Calu3 (cell line): ENCODE data around the gene NTPCR. TPM values are rescaled to one million over a fixed set of nuclear protein-coding genes. Genes with fewer than 3 reads are reported as not detected.

Experiments
- BruUV-seq: library from RNA; stranded (reverse); fragments of 400-500 nt; replicated peaks from 2 replicates; lab custom pipeline; 2021; lab: Mats Ljungman, UMichigan
- CTCF ChIA-PET: fragments of 300-600 bp; sonication (Branson Sonifier 250); formaldehyde crosslinking; loops from one replicate; lab custom pipeline; 2022; ENCODE audit warnings: antibody characterized with exemption; lab: Charles Lee
- DNase-seq: peaks from one replicate; pipeline ENCODE4 v3.0.0; 2022
- H3K27ac Mint-ChIP-seq: one replicate; pipeline ENCODE4 v1.8.0; 2022; ENCODE audit warnings: mixed read lengths; ENCODE audit not compliant: unreplicated experiment
- H3K27me3 Mint-ChIP-seq: one replicate; pipeline ENCODE4 v1.8.0; 2022; ENCODE audit warnings: mixed read lengths; ENCODE audit not compliant: unreplicated experiment
- H3K36me3 Mint-ChIP-seq: one replicate; pipeline ENCODE4 v1.8.0; 2022; ENCODE audit warnings: mild to moderate bottlenecking, moderate library complexity, mixed read lengths; ENCODE audit not compliant: insufficient read depth, unreplicated experiment
- H3K4me1 Mint-ChIP-seq: one replicate; pipeline ENCODE4 v1.8.0; 2022; ENCODE audit warnings: mild to moderate bottlenecking, low read depth, mixed read lengths; ENCODE audit not compliant: unreplicated experiment
- H3K4me3 Mint-ChIP-seq: one replicate; pipeline ENCODE4 v1.8.0; 2022; ENCODE audit warnings: mild to moderate bottlenecking, low read depth, moderate library complexity, mixed read lengths; ENCODE audit not compliant: unreplicated experiment
- H3K9me3 Mint-ChIP-seq: one replicate; pipeline ENCODE4 v1.8.0; 2022; ENCODE audit warnings: low read depth, mixed read lengths; ENCODE audit not compliant: unreplicated experiment
- intact Hi-C: fragments of 100-400 bp; cut with micrococcal nuclease; formaldehyde crosslinking; loops from one replicate; pipeline ENCODE4 v1.10.0; 2022; ENCODE audit not compliant: unreplicated experiment
- total RNA-seq: library from RNA; stranded (reverse); gene quantifications from 2 replicates; pipeline ENCODE4 v1.2.3, GENCODE V29; 2022
- TF ChIP-seq, protein P1 (sequence below): fragments of 200-600 bp; IDR thresholded peaks from one replicate; pipeline ENCODE4 v1.8.0; 2022; ENCODE audit warnings: antibody characterized with exemption; ENCODE audit not compliant: unreplicated experiment

Gene NTPCR
- total RNA-seq, 1 experiment from 2014 or later, result 39.2 TPM

DNA sequence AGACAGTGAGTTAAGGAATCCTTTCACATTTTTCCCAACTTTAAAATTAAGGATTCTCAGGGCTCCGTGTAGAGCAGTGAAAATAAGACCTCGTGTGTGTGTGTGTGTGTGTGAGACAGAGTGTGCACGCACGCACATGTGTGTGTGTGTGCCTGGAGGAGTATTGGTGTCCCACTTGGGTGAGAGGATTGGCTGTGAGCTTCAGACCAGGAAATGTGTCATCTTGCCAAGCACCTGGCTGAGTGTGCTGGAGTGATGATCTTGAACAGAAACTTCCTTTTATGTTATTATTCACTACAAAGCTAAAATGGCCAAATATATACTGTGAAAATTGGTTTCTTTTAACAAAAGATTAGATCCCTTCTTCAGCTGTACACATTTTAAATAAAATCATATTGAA lies 35.2 kb upstream of the NTPCR start:
- Mint-ChIP-seq H3K27ac (no peak overlapping the region), H3K4me3 (no peak overlapping the region), H3K4me1 (no peaks in the 10 kb centered on the region), H3K9me3 (peaks cover 6% of the 10 kb centered on the region), H3K27me3 (peaks cover 14% of the 10 kb centered on the region), H3K36me3 (no peaks in the 10 kb centered on the region)
- no TSS peak for BruUV-seq
- CTCF ChIA-PET, result no interaction called here
- TF ChIP-seq, protein P1, sequence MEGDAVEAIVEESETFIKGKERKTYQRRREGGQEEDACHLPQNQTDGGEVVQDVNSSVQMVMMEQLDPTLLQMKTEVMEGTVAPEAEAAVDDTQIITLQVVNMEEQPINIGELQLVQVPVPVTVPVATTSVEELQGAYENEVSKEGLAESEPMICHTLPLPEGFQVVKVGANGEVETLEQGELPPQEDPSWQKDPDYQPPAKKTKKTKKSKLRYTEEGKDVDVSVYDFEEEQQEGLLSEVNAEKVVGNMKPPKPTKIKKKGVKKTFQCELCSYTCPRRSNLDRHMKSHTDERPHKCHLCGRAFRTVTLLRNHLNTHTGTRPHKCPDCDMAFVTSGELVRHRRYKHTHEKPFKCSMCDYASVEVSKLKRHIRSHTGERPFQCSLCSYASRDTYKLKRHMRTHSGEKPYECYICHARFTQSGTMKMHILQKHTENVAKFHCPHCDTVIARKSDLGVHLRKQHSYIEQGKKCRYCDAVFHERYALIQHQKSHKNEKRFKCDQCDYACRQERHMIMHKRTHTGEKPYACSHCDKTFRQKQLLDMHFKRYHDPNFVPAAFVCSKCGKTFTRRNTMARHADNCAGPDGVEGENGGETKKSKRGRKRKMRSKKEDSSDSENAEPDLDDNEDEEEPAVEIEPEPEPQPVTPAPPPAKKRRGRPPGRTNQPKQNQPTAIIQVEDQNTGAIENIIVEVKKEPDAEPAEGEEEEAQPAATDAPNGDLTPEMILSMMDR, result no peak
- DNase-seq, result no peak
- intact Hi-C loops, result no loop called here

DNA sequence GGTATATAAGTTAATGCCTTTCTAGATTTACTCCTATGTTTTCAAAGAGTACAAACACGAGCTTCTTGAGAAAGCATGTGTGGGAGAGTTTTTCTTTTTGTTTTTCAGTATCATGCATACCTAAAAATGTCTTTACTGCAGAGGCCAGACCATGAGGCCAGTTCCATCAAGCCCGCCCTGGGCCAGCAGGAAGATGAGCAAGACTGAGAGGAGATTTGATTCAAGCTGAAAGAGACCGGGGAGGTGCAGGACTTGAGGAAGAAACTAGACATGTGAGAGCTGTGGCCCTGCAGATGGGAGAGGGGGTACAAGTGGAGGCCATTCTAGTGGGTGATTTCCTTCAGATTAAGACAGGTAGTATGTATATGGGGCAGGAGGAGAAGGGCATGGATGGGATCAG lies 33.4 kb upstream of the NTPCR start:
- TF ChIP-seq, protein P1, result no peak
- Mint-ChIP-seq H3K4me3 (no peak overlapping the region), H3K36me3 (no peaks in the 10 kb centered on the region), H3K4me1 (no peaks in the 10 kb centered on the region), H3K27me3 (peaks cover 14% of the 10 kb centered on the region), H3K27ac (no peak overlapping the region), H3K9me3 (peaks cover 6% of the 10 kb centered on the region)
- no TSS peak for BruUV-seq
- intact Hi-C loops, result no loop called here
- CTCF ChIA-PET, result interaction anchor here (0.6 kb wide), 1 partner anchor 39 kb away, joined by 3 read pairs; no protein-coding TSS in a partner anchor
- DNase-seq, result no peak

DNA sequence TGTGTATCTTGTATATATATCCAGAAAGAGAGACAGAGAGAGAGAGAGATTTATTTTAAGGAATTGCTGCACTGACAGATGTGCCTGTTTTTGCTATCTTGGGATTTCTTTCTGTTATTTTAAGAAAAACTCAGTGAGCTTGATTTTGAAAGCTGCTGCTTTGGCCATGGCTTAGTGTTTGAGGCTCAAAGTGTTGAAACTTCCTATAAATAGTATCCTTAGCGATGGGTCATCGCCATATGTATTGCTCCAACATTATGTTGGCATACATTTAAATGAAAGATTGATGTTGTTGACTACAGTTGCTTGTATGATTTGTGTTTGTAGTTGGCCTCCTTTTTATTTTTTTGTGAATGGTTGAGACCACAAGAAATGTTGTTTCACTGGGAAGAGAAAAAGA lies 29.0 kb upstream of the NTPCR start:
- Mint-ChIP-seq H3K9me3 (peaks cover 6% of the 10 kb centered on the region), H3K36me3 (no peaks in the 10 kb centered on the region), H3K27ac (no peak overlapping the region), H3K4me3 (no peak overlapping the region), H3K4me1 (no peaks in the 10 kb centered on the region), H3K27me3 (peaks cover 16% of the 10 kb centered on the region)
- intact Hi-C loops, result no loop called here
- CTCF ChIA-PET, result no interaction called here
- BruUV-seq, result no TSS peak
- DNase-seq, result no peak
- TF ChIP-seq, protein P1, result no peak

DNA sequence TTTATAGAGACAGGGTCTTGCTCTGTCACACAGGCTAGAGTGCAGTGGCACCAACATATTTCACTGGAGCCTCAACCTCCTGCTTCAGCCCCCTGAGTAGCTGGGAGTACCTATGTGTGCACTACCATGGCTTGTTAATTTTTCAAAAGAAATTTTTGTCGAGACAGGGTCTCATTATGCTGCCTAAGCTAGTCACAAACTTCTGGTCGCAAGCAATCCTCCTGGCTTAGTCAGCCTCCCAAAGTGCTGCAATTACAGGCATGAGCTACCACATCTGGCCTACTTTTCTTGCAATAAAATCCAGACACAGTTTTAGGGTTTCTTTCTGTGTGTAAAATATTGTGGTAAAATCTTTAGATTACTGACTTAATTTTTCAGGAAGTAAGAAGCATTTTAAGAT lies 27.9 kb upstream of the NTPCR start:
- DNase-seq, result no peak
- peaks cover 2% of the 10 kb centered on the region for H3K9me3 Mint-ChIP-seq
- BruUV-seq, result no TSS peak
- H3K36me3 Mint-ChIP-seq, result no peaks in the 10 kb centered on the region
- no peak overlapping the region for H3K4me3 Mint-ChIP-seq
- H3K27ac Mint-ChIP-seq, result no peak overlapping the region
- TF ChIP-seq, protein P1, result no peak
- H3K4me1 Mint-ChIP-seq, result no peaks in the 10 kb centered on the region
- peaks cover 16% of the 10 kb centered on the region for H3K27me3 Mint-ChIP-seq
- CTCF ChIA-PET, result no interaction called here
- intact Hi-C loops, result no loop called here
